Heart right ventricle (tissue), 16 donors: ENCODE results near the gene TLR1. TPM values are rescaled to one million over a fixed set of nuclear protein-coding genes. Genes with fewer than 3 reads are reported as not detected.

Experiments
- ATAC-seq, 8 donors: fragments of 200-7000 bp; cut with Tn5 transposase; one replicate each; pipeline ENCODE4 v1.9.1; 2020; ENCODE audit warnings: mild to moderate bottlenecking in 8 of 8, moderate library complexity in 8 of 8, moderate number of reproducible peaks in 1 of 8
- DNase-seq, 2 donors: peaks; one replicate each; pipeline ENCODE4 v3.0.0-alpha.2; 2020
- H3K27ac ChIP-seq, 10 donors: fragments of 200-600 bp; sonication (generic) in 2 of 10; one replicate each; pipeline versions ENCODE4 v1.5.0 to v1.8.0; 2020 to 2022; ENCODE audit warnings: mild to moderate bottlenecking in 3 of 10
- H3K27me3 ChIP-seq, 7 donors: fragments of 200-600 bp; one replicate each; pipeline ENCODE4 v1.8.0; 2021 to 2022; ENCODE audit warnings: mild to moderate bottlenecking in 2 of 7
- H3K36me3 ChIP-seq, 9 donors: fragments of 200-600 bp; sonication (generic) in 1 of 9; one replicate each; pipeline versions ENCODE4 v1.5.0 to v1.8.0; 2020 to 2022; ENCODE audit warnings: mild to moderate bottlenecking in 2 of 9
- H3K4me1 ChIP-seq, 9 donors: fragments of 200-600 bp; sonication (generic) in 1 of 9; one replicate each; pipeline versions ENCODE4 v1.5.0 to v1.8.0; 2020 to 2022; ENCODE audit warnings: mild to moderate bottlenecking in 4 of 9
- H3K4me3 ChIP-seq, 10 donors: fragments of 200-600 bp; sonication (generic) in 2 of 10; one replicate each; pipeline versions ENCODE4 v1.5.0 to v1.8.0; 2020 to 2022; ENCODE audit warnings: mild to moderate bottlenecking in 7 of 10, moderate library complexity in 2 of 10
- H3K9me3 ChIP-seq, 11 donors: fragments of 200-600 bp in 10 of 11; sonication (generic) in 2 of 11; one replicate each; pipeline versions ENCODE4 v1.5.0 to v1.8.0; 2013 to 2022; ENCODE audit warnings: mild to moderate bottlenecking in 2 of 11, control low read depth in 1 of 11, moderate library complexity in 1 of 11
- WGBS, 2 donors: extraction: QIAGEN DNeasy Blood & Tissue Kit; methylation state at CpG; one replicate each; pipeline ENCODE4 v1.1.7; 2013; ENCODE audit warnings: inconsistent platforms in 1 of 2; 5-methylcytosine and 5-hydroxymethylcytosine counted together
- intact Hi-C, 10 donors: fragments of 100-400 bp; cut with DNase I; formaldehyde crosslinking; loops; one replicate each; pipeline versions ENCODE4 v1.11.1 to v1.14.2; 2022
- polyA plus RNA-seq, 2 donors: library from polyadenylated mRNA; stranded (reverse); fragments of 200-250 nt; gene quantifications; one replicate each; pipeline ENCODE4 v1.2.3, GENCODE V29; 2013
- total RNA-seq, 10 donors: library from RNA; stranded (reverse); fragmentation: NEBNext Ultra II Directional in 3 of 10; extraction: Animal tissue kit (Norgen Biotek cat#: 25700) in 3 of 10; gene quantifications; one replicate each; pipeline versions ENCODE4 v1.2.1 to v1.2.4, GENCODE V29; 2021 to 2023
- TF ChIP-seq, protein P1 (sequence below), 9 donors: fragments of 200-600 bp; sonication (generic) in 2 of 9; IDR thresholded peaks; one replicate each; pipeline versions ENCODE4 v1.5.0 to v1.8.0; 2021 to 2022; ENCODE audit warnings: antibody characterized with exemption in 9 of 9, mild to moderate bottlenecking in 5 of 9, moderate library complexity in 1 of 9
- donor health status: Arrhythmogenic right ventricular cardiomyopathy.
- donor health status: ischemic (EF 13 %, LVEDD 7.1; RV severe dilation, severe dysfunction).
- donor health status: healthy with polysubstance abuse.
- donor health status: DM: no; HTN: yes; CAD: no.
- donor health status: DM: no; HTN: no; CAD: no.
- donor health status: ischemic (EF 25% LVEDD 6.9; RV normal size, moderate dysfunction).
- donor health status: ischemic (EF 25% LVEDD 5.7; RV mildly dilated, moderate dysfunction).
- donor health status: healthy.
- donor health status: DM: yes; HTN: yes; CAD: no.
- donor health status: Ischemic cardiomyopathy.
- donor health status: ischemic (EF 35%, LVEDD 5.7; RV mildly dilated, moderate dysfunction).
- donor health status: nonischemic (EF 11% LVEDD 7.7; RV severe dilation, severe dysfunction).
- donor health status: DM: yes; HTN: yes; CAD: no.
- donor health status: PGD.
- donor health status: ischemic (EF 29% LVEDD 5.4; RV normal size, mild dysfunction).
- donor health status: nonischemic (EF 23%, LVEDD 6.1; RV moderate dilation, normal function).

TLR1 gene
- total and polyA plus RNA-seq, 12 donors = 0.49 to 14.0 (median 2.8) TPM

GRCh38 chr4:38832206-38832605 lies 27.6 kb upstream of the TLR1 start:
- Histone ChIP-seq H3K27ac (no peak overlapping the region), H3K27me3 (no peaks in the 10 kb centered on the region), H3K36me3 (peaks cover 0 to 5% (median 0%) of the 10 kb centered on the region in 9 donors), H3K4me1 (peaks cover 0 to 7% (median 0%) of the 10 kb centered on the region in 9 donors), H3K4me3 (no peak overlapping the region), H3K9me3 (peaks cover 0 to 35% (median 21%) of the 10 kb centered on the region in 11 donors)
- intact Hi-C loops = no loop called here
- TF ChIP-seq, protein P1, sequence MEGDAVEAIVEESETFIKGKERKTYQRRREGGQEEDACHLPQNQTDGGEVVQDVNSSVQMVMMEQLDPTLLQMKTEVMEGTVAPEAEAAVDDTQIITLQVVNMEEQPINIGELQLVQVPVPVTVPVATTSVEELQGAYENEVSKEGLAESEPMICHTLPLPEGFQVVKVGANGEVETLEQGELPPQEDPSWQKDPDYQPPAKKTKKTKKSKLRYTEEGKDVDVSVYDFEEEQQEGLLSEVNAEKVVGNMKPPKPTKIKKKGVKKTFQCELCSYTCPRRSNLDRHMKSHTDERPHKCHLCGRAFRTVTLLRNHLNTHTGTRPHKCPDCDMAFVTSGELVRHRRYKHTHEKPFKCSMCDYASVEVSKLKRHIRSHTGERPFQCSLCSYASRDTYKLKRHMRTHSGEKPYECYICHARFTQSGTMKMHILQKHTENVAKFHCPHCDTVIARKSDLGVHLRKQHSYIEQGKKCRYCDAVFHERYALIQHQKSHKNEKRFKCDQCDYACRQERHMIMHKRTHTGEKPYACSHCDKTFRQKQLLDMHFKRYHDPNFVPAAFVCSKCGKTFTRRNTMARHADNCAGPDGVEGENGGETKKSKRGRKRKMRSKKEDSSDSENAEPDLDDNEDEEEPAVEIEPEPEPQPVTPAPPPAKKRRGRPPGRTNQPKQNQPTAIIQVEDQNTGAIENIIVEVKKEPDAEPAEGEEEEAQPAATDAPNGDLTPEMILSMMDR (IDR thresholded peaks at IDR 0.05) = no peak
- ATAC-seq = no peak
- WGBS, 2 donors = 83 to 89% methylated on average over 1 of the region's 1 CpG
- DNase-seq = no peak

- Histone ChIP-seq H3K36me3 (peaks cover 0 to 5% (median 0%) of the 10 kb centered on the region in 9 donors), H3K9me3 (peaks cover 0 to 29% (median 18%) of the 10 kb centered on the region in 11 donors), H3K27me3 (no peaks in the 10 kb centered on the region), H3K4me1 (peaks cover 0 to 6% (median 0%) of the 10 kb centered on the region in 9 donors), H3K27ac (no peak overlapping the region), H3K4me3 (no peak overlapping the region)
- ATAC-seq (no peak), DNase-seq (no peak)
- TF ChIP-seq, protein P1 (IDR thresholded peaks at IDR 0.05) = no peak
- intact Hi-C loops = no loop called here
Measured at GRCh38 chr4:38831653-38832052, 27.1 kb upstream of the TLR1 start.

GRCh38 chr4:38829237-38829636 lies 24.6 kb upstream of the TLR1 start:
- DNase-seq = no peak

DNA sequence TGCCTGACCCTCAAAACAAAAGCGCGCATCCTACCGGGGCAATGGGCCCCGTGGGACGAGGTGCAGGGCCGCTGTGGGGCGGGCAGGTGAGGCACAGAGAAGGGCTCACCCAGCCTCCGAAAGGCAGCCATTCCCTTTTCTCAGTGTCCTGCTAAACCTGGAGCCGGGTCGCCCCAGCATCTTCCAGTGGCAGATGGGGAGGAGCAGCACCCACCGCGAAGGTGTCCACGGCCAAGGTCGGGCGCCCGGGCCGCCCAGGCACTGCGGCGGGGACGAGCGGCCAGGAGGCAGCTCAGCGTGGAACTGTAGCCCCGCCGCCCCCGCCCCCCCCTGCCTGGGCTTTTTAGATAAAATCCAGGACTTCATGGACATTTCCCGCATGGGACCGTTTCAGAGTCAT lies 19.2 kb upstream of the TLR1 start:
- TF ChIP-seq, protein P1 (IDR thresholded peaks at IDR 0.05) = no peak
- H3K4me3 ChIP-seq = no peak overlapping the region
- H3K4me1 ChIP-seq = peaks cover 0 to 18% (median 0%) of the 10 kb centered on the region in 9 donors
- intact Hi-C loops = no loop called here
- H3K9me3 ChIP-seq = peaks cover 0 to 13% (median 0%) of the 10 kb centered on the region in 11 donors
- 91 to 94% methylated on average over 27 of the region's 27 CpGs for WGBS, 2 donors
- H3K36me3 ChIP-seq = peaks cover 0 to 9% (median 0%) of the 10 kb centered on the region in 9 donors
- no peak for DNase-seq
- H3K27me3 ChIP-seq = no peaks in the 10 kb centered on the region
- H3K27ac ChIP-seq = no peak overlapping the region
- no peak for ATAC-seq

More at GRCh38 chr4:38829237-38829636, 24.6 kb upstream of the TLR1 start:
- Histone ChIP-seq H3K4me3 (no peak overlapping the region), H3K36me3 (peaks cover 0 to 5% (median 0%) of the 10 kb centered on the region in 9 donors), H3K27me3 (no peaks in the 10 kb centered on the region), H3K27ac (no peak overlapping the region), H3K4me1 (peaks cover 0 to 6% (median 0%) of the 10 kb centered on the region in 9 donors), H3K9me3 (peaks cover 0 to 5% (median 3%) of the 10 kb centered on the region in 11 donors)
- TF ChIP-seq, protein P1 (IDR thresholded peaks at IDR 0.05) = no peak
- WGBS, 2 donors = 72 to 84% methylated on average over 5 of the region's 5 CpGs
- no peak for ATAC-seq
- intact Hi-C loops = no loop called here
